Panc1 (cell line): Measurements from ENCODE around the gene GPC6. TPM values are rescaled to one million over a fixed set of nuclear protein-coding genes. Genes with fewer than 3 reads are reported as not detected.

ENCODE experiments used
- ATAC-seq: fragments of 200-7000 bp; cut with Tn5 transposase; 2 replicates; pipeline ENCODE4 v1.9.1; 2020; ENCODE audit warnings: mild to moderate bottlenecking, moderate library complexity
- BruUV-seq: library from RNA; stranded (reverse); fragments of 400-500 nt; replicated peaks from 2 replicates; lab custom pipeline; 2021; lab: Mats Ljungman, UMichigan
- CTCF ChIA-PET: fragments of 300-600 bp; sonication (Branson Sonifier 250); formaldehyde crosslinking; loops from one replicate; lab custom pipeline; 2022; ENCODE audit warnings: antibody characterized with exemption; lab: Charles Lee
- POLR2A ChIA-PET: fragments of 300-600 bp; sonication (Branson Sonifier 250); formaldehyde crosslinking; loops from one replicate; lab custom pipeline; 2022; ENCODE audit warnings: antibody characterized with exemption; lab: Charles Lee
- DNase-seq: peaks from one replicate; pipeline ENCODE4 v3.0.0-alpha.2; 2010; ENCODE audit warnings: low read depth, low spot score
- H3K27ac ChIP-seq: 2 replicates; pipeline ENCODE4 v1.5.1; 2011; ENCODE audit warnings: mild to moderate bottlenecking, low read length, inconsistent platforms
- H3K27me3 ChIP-seq: fragments of 200-500 bp; sonication (Bioruptor generic); 2 replicates; pipeline ENCODE4 v1.6.0; 2014; ENCODE audit warnings: low read length, inconsistent platforms; ENCODE audit not compliant: control insufficient read depth, insufficient read depth
- H3K36me3 ChIP-seq: fragments of 200-500 bp; sonication (Bioruptor generic); 2 replicates; pipeline ENCODE4 v1.5.1; 2014; ENCODE audit warnings: inconsistent platforms, mild to moderate bottlenecking, low read length, moderate library complexity; ENCODE audit not compliant: control insufficient read depth, insufficient read depth
- H3K4me1 ChIP-seq: 2 replicates; pipeline ENCODE4 v1.5.1; 2011; ENCODE audit warnings: inconsistent platforms, mild to moderate bottlenecking, low read length, moderate library complexity; ENCODE audit not compliant: control insufficient read depth, insufficient read depth
- H3K4me3 ChIP-seq, 2 experiments: 2 replicates each; pipeline ENCODE4 v1.5.1; 2011 to 2012; ENCODE audit warnings: low read depth in 2 of 2, low read length in 2 of 2, mild to moderate bottlenecking in 2 of 2, inconsistent platforms in 1 of 2, moderate library complexity in 1 of 2
- H3K9me3 ChIP-seq: fragments of 200-500 bp; sonication (Bioruptor generic); 2 replicates; pipeline ENCODE4 v1.5.1; 2014; ENCODE audit warnings: low read depth, mild to moderate bottlenecking, inconsistent platforms, low read length, moderate library complexity; ENCODE audit not compliant: control insufficient read depth, insufficient read depth
- POLR2AphosphoS5 ChIP-seq: IDR thresholded peaks from 2 replicates; pipeline ENCODE4 v1.6.1; 2012; ENCODE audit warnings: mild to moderate bottlenecking, low read depth, low read length, moderate library complexity
- SIN3A ChIP-seq: IDR thresholded peaks from 2 replicates; pipeline ENCODE4 v1.6.1; 2012; ENCODE audit warnings: low read depth, mild to moderate bottlenecking, low read length, moderate library complexity, borderline replicate concordance; ENCODE audit not compliant: insufficient read depth
- TCF7L2 ChIP-seq: IDR thresholded peaks from 2 replicates; pipeline ENCODE4 v1.6.1; 2011; ENCODE audit warnings: mild to moderate bottlenecking, low read depth, low read length, inconsistent platforms
- in situ Hi-C: cut with HindIII; loops from 2 replicates; pipeline ENCODE4 v1.10.0; 2016; ENCODE audit warnings: low sequenced_read_pairs, low pct_unique_long_range_greater_than_20kb
- intact Hi-C: fragments of 100-400 bp; cut with micrococcal nuclease; formaldehyde crosslinking; loops from one replicate; pipeline ENCODE4 v1.10.0; 2022; ENCODE audit not compliant: unreplicated experiment
- total RNA-seq: library from RNA; stranded (reverse); gene quantifications from one replicate; pipeline ENCODE4 v1.2.1, GENCODE V29; 2021; ENCODE audit not compliant: unreplicated experiment
- TF ChIP-seq, protein P1 (sequence below), 2 experiments: IDR thresholded peaks; 2 replicates each; pipeline ENCODE4 v1.6.1; 2011 to 2012; ENCODE audit warnings: low read depth in 2 of 2, control low read depth in 1 of 2, low read length in 1 of 2, mild to moderate bottlenecking in 1 of 2, moderate library complexity in 1 of 2; ENCODE audit not compliant: insufficient read depth in 1 of 2
- TF ChIP-seq, protein P2 (sequence below): fragments of 450-650 bp; IDR thresholded peaks from 2 replicates; pipeline ENCODE4 v1.5.1; 2017; ENCODE audit warnings: mild to moderate bottlenecking

Gene GPC6
- total RNA-seq, 1 experiment from 2014 or later = 4.8 TPM

DNA sequence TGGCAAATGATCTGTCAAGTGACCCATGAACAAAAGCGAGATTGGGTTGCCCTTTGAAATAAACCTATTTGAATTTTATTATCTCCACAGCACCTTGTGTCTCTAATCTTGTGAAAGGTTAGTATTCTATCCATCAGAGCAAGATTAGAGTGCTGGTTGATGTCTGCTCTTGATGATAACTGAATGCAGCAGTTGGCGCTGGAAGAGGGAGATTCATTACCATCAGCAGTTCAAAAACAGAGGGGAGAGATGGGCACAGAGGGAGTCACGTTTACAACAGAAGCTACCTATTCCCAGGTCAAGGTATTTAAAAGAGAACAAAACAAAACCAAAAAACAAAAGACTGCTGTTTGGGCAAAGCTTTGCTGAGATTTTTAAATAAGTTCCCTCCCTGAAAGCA lies 588.1 kb downstream of the GPC6 start:
- in situ Hi-C loops = no loop called here
- H3K27ac ChIP-seq = no peak overlapping the region
- TF ChIP-seq POLR2AphosphoS5 (no peak), SIN3A (no peak), TCF7L2 (no peak)
- TF ChIP-seq, protein P1, sequence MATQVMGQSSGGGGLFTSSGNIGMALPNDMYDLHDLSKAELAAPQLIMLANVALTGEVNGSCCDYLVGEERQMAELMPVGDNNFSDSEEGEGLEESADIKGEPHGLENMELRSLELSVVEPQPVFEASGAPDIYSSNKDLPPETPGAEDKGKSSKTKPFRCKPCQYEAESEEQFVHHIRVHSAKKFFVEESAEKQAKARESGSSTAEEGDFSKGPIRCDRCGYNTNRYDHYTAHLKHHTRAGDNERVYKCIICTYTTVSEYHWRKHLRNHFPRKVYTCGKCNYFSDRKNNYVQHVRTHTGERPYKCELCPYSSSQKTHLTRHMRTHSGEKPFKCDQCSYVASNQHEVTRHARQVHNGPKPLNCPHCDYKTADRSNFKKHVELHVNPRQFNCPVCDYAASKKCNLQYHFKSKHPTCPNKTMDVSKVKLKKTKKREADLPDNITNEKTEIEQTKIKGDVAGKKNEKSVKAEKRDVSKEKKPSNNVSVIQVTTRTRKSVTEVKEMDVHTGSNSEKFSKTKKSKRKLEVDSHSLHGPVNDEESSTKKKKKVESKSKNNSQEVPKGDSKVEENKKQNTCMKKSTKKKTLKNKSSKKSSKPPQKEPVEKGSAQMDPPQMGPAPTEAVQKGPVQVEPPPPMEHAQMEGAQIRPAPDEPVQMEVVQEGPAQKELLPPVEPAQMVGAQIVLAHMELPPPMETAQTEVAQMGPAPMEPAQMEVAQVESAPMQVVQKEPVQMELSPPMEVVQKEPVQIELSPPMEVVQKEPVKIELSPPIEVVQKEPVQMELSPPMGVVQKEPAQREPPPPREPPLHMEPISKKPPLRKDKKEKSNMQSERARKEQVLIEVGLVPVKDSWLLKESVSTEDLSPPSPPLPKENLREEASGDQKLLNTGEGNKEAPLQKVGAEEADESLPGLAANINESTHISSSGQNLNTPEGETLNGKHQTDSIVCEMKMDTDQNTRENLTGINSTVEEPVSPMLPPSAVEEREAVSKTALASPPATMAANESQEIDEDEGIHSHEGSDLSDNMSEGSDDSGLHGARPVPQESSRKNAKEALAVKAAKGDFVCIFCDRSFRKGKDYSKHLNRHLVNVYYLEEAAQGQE (IDR thresholded peaks at IDR 0.05; ENCODE audit: insufficient read depth in 1 of 2, low read depth in 2 of 2, low read length in 1 of 2) = no peak
- TF ChIP-seq, protein P2, sequence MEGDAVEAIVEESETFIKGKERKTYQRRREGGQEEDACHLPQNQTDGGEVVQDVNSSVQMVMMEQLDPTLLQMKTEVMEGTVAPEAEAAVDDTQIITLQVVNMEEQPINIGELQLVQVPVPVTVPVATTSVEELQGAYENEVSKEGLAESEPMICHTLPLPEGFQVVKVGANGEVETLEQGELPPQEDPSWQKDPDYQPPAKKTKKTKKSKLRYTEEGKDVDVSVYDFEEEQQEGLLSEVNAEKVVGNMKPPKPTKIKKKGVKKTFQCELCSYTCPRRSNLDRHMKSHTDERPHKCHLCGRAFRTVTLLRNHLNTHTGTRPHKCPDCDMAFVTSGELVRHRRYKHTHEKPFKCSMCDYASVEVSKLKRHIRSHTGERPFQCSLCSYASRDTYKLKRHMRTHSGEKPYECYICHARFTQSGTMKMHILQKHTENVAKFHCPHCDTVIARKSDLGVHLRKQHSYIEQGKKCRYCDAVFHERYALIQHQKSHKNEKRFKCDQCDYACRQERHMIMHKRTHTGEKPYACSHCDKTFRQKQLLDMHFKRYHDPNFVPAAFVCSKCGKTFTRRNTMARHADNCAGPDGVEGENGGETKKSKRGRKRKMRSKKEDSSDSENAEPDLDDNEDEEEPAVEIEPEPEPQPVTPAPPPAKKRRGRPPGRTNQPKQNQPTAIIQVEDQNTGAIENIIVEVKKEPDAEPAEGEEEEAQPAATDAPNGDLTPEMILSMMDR = no peak
- no peak overlapping the region for H3K4me3 ChIP-seq
- intact Hi-C loops = no loop called here
- H3K27me3 ChIP-seq = no peaks in the 10 kb centered on the region
- ATAC-seq (no peak), DNase-seq (no peak)
- H3K36me3 ChIP-seq = no peaks in the 10 kb centered on the region
- ChIA-PET POLR2A (no interaction called here), CTCF (no interaction called here)
- no peaks in the 10 kb centered on the region for H3K9me3 ChIP-seq
- no TSS peak for BruUV-seq
- H3K4me1 ChIP-seq = no peaks in the 10 kb centered on the region

DNA sequence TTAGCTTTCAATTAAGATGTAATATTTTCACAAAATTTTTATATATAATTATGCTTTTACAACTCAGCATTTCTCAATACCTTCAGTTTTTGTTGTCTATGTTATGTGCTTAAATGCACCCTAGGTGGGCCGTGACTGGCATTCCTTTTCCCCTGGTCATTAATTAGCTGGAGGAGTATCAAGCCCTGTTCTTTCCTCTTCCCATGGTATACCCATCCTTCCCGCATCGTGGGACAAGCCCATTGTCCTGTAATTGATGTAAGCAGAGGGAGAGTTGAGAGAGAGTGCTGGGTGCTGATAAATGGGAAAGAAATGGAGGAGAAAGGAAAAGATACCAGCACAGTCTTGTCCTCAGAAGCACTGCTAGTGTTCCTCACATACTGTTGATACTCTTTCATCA lies 591.7 kb downstream of the GPC6 start:
- intact Hi-C loops = loop anchor here (1.0 kb wide), 1 partner anchor 16 kb away; no protein-coding TSS in a partner anchor
- in situ Hi-C loops = no loop called here
- DNase-seq (no peak), ATAC-seq (no peak)
- no peak overlapping the region for H3K27ac ChIP-seq
- no peak for TF ChIP-seq POLR2AphosphoS5
- TF ChIP-seq SIN3A = no peak
- TF ChIP-seq, protein P2 = no peak
- no peak for TF ChIP-seq TCF7L2
- TF ChIP-seq, protein P1 (IDR thresholded peaks at IDR 0.05; ENCODE audit: insufficient read depth in 1 of 2, low read depth in 2 of 2, low read length in 1 of 2) = no peak
- H3K4me1 ChIP-seq = no peaks in the 10 kb centered on the region
- POLR2A ChIA-PET = no interaction called here
- no peaks in the 10 kb centered on the region for H3K9me3 ChIP-seq
- no peak overlapping the region for H3K4me3 ChIP-seq
- no peaks in the 10 kb centered on the region for H3K36me3 ChIP-seq
- no peaks in the 10 kb centered on the region for H3K27me3 ChIP-seq
- no TSS peak for BruUV-seq
- CTCF ChIA-PET = no interaction called here
